Adipose tissue (tissue), 3 donors: ENCODE data around the gene MSTO1. TPM values are rescaled to one million over a fixed set of nuclear protein-coding genes. Genes with fewer than 3 reads are reported as not detected.
"Not testable (repeated sequence)": the region's sequence is repeated elsewhere in the genome, so short reads cannot be mapped to it uniquely, and the experiment has no call there.

Experiments
- H3K27ac ChIP-seq: one replicate; pipeline ENCODE4 v1.5.1; 2013; ENCODE audit warnings: low read depth, low read length
- WGBS, 3 donors: extraction: QIAGEN DNeasy Blood & Tissue Kit; methylation state at CpG; one replicate each; pipeline ENCODE4 v1.1.7; 2013; 5-methylcytosine and 5-hydroxymethylcytosine counted together
- polyA plus RNA-seq, 3 donors: library from polyadenylated mRNA; stranded (reverse); fragments of 200-250 nt; gene quantifications; one replicate each; pipeline ENCODE4 v1.2.3, GENCODE V29; 2013
- donor health status: healthy with polysubstance abuse.
- donor health status: Bipolar disorder and iron deficiency.
- donor health status: healthy.

MSTO1 gene
- polyA plus RNA-seq, 3 donors: 12.4 to 25.9 (median 14.9) TPM

GRCh38 chr1:155652951-155653350 is 42.9 kb downstream of the MSTO1 start:
- H3K27ac ChIP-seq: no peak overlapping the region
- WGBS, 3 donors: 81 to 88% (median 87%) methylated on average over 3 of the region's 3 CpGs

- no peak overlapping the region for H3K27ac ChIP-seq
- WGBS, 3 donors: 50 to 67% (median 57%) methylated on average over 2 of the region's 2 CpGs
Measured at GRCh38 chr1:155657463-155657862, 47.4 kb downstream of the MSTO1 start.

- WGBS, 3 donors: 89 to 97% (median 96%) methylated on average over 3 of the region's 4 CpGs
- H3K27ac ChIP-seq: not testable (repeated sequence)
Measured at GRCh38 chr1:155661239-155661638, 51.2 kb downstream of the MSTO1 start.

Other genes with a start within 250 kb of the MSTO1 start
- gene ASH1L, start 47.4 kb upstream of the MSTO1 start, polyA plus RNA-seq: 10 to 100 TPM in 2 of 3 donors, 1 to 10 TPM in 1; 5.6 to 13.6 (median 12.0) TPM
- gene YY1AP1, start 78.6 kb downstream of the MSTO1 start, polyA plus RNA-seq: 10 to 100 TPM; 20.8 to 38.3 (median 32.3) TPM
- gene DAP3, start 78.9 kb downstream of the MSTO1 start, polyA plus RNA-seq: 10 to 100 TPM; 47.6 to 83.3 (median 83.2) TPM
- 10 to 100 TPM in 2 of 3 donors, 1 to 10 TPM in 1; 9.7 to 27.4 (median 15.2) TPM for gene GON4L, start 247.0 kb downstream of the MSTO1 start, polyA plus RNA-seq
- 1 to 10 TPM; 1.6 to 3.6 (median 2.0) TPM for gene SYT11, start 249.3 kb downstream of the MSTO1 start, polyA plus RNA-seq